ENCODE results near the gene UNC5CL. TPM values are rescaled to one million over a fixed set of nuclear protein-coding genes. Genes with fewer than 3 reads are reported as not detected.

The UNC5CL gene
- total and polyA plus RNA-seq, 9 of the 15 experiments (the other 6 are each of a cell fraction or from before 2014, with no cell fraction given), result 0.07 to 1.8 (median 0.62) TPM; not detected in 1

GRCh38 chr6:41017663-41018062, 21.4 kb downstream of the UNC5CL start:
- peaks cover 3 to 18% of the 10 kb centered on the region in 2 experiments; a peak in 3 of 5 replicates for H3K27me3 ChIP-seq (ENCODE audit: control insufficient read depth in 2 of 2, insufficient read depth in 2 of 2, low read length in 2 of 2)
- no TSS peak for BruUV-seq (replicated peaks)
- POLR2A ChIA-PET, result interaction anchor here (0.6 kb wide), 1 partner anchor 183 kb away, joined by 3 read pairs; the partner anchor contains the start of gene TREML2
- H3K27ac ChIP-seq (ENCODE audit: extremely low read depth, low read depth, low read length), result no peak overlapping the region
- intact Hi-C loops (cut with micrococcal nuclease) (no loop called here), in situ Hi-C loops (cut with MboI) (no loop called here)
- no peak overlapping the region for H3K4me3 ChIP-seq
- H3K9me1 ChIP-seq (ENCODE audit: control insufficient read depth, insufficient read depth, low read length), result no peaks in the 10 kb centered on the region
- ATAC-seq, result no peak
- no peak for TF ChIP-seq SOX6 (IDR thresholded peaks at IDR 0.05)
- no peak for TF ChIP-seq TCF3 (CRISPR knock-in tag; IDR thresholded peaks at IDR 0.05)
- no peak for TF ChIP-seq CBFB (CRISPR knock-in tag; IDR thresholded peaks at IDR 0.05)
- TF ChIP-seq HMBOX1 (IDR thresholded peaks at IDR 0.05), result no peak
- TF ChIP-seq ZNF518B (CRISPR knock-in tag; IDR thresholded peaks at IDR 0.05), result no peak
- no peak for TF ChIP-seq SMAD4 (CRISPR knock-in tag; conservative IDR thresholded peaks at IDR 0.05)
- TF ChIP-seq HNRNPK (IDR thresholded peaks at IDR 0.05; ENCODE audit: low read depth, low read length, poor library complexity, severe bottlenecking), result no peak
- H3K9ac ChIP-seq (ENCODE audit: insufficient read depth in 1 of 2, low read depth in 2 of 2, low read length in 2 of 2), result no peak overlapping the region
- no peaks in the 10 kb centered on the region for H3K9me3 ChIP-seq (replicated peaks; ENCODE audit: control insufficient read depth, insufficient read depth, low read depth, low read length)
- FAIRE-seq, result no peak
- H2AFZ ChIP-seq (ENCODE audit: low read depth, low read length), result no peak overlapping the region
- CTCF ChIA-PET (ENCODE audit: low intra/inter-chr PET ratio), result no interaction called here
- H3K36me3 ChIP-seq (ENCODE audit: control insufficient read depth, insufficient read depth, low read length), result no peaks in the 10 kb centered on the region
- DNase-seq (ENCODE audit: extremely low read depth in 1 of 4, low spot score in 3 of 4), result no peak
- H3K79me2 ChIP-seq (ENCODE audit: control insufficient read depth, insufficient read depth, low read length), result no peaks in the 10 kb centered on the region
- no peaks in the 10 kb centered on the region for H3K4me1 ChIP-seq (replicated peaks in 1 of 2; ENCODE audit: control insufficient read depth in 2 of 2, insufficient read depth in 2 of 2, low read length in 2 of 2)
- H3K4me2 ChIP-seq (ENCODE audit: insufficient read depth, low read length), result no peak overlapping the region
- WGBS (ENCODE audit: insufficient coverage, low coverage, missing lambda C conversion rate), result 0% methylated on average over 1 of the region's 1 CpG
- H4K20me1 ChIP-seq (replicated peaks; ENCODE audit: control insufficient read depth, insufficient read depth, low read length), result no peaks in the 10 kb centered on the region

All from K562 (cell line).